Measurements from ENCODE around the gene MAGI2. TPM values are rescaled to one million over a fixed set of nuclear protein-coding genes. Genes with fewer than 3 reads are reported as not detected.

MAGI2 gene
- total RNA-seq, 1 experiment from 2014 or later = 0.25 TPM

DNA sequence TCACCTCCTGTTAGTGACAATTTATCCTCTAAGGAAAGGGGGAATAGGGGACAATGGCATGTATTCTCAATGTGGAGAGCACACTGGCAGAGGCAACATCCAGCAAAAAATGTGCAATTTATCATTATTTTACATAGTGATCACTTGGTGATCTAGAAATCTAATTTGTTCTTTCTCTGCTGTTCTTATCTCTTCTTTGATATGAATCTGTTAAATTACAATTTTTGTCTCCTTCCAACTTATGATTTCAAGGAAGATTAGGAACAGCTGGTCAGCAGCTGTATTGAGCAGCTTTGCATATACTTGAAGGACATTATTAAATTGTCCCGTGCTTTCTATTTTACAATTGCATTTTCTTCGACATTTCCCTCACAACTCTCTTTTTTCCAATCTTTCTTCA, 213.1 kb downstream of the MAGI2 start:
- TF ChIP-seq, protein P1, sequence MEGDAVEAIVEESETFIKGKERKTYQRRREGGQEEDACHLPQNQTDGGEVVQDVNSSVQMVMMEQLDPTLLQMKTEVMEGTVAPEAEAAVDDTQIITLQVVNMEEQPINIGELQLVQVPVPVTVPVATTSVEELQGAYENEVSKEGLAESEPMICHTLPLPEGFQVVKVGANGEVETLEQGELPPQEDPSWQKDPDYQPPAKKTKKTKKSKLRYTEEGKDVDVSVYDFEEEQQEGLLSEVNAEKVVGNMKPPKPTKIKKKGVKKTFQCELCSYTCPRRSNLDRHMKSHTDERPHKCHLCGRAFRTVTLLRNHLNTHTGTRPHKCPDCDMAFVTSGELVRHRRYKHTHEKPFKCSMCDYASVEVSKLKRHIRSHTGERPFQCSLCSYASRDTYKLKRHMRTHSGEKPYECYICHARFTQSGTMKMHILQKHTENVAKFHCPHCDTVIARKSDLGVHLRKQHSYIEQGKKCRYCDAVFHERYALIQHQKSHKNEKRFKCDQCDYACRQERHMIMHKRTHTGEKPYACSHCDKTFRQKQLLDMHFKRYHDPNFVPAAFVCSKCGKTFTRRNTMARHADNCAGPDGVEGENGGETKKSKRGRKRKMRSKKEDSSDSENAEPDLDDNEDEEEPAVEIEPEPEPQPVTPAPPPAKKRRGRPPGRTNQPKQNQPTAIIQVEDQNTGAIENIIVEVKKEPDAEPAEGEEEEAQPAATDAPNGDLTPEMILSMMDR (IDR thresholded peaks at IDR 0.05; ENCODE audit: insufficient read depth in 1 of 2, low read depth in 1 of 2, low read length in 1 of 2, severe bottlenecking in 1 of 2, unreplicated experiment in 1 of 2) = no peak
- H3K27me3 Mint-ChIP-seq (ENCODE audit: insufficient read depth, unreplicated experiment) = peaks cover 3% of the 10 kb centered on the region
- no peaks in the 10 kb centered on the region for H3K36me3 Mint-ChIP-seq (ENCODE audit: insufficient read depth, unreplicated experiment)
- intact Hi-C loops (cut with micrococcal nuclease; ENCODE audit: unreplicated experiment) = no loop called here
- no peaks in the 10 kb centered on the region for H3K9me3 ChIP-seq
- H3K4me1 Mint-ChIP-seq (ENCODE audit: low read depth, unreplicated experiment) = no peaks in the 10 kb centered on the region
- no peak overlapping the region for H3K4me3 Mint-ChIP-seq (ENCODE audit: unreplicated experiment)
- H3K36me3 ChIP-seq (ENCODE audit: control insufficient read depth, insufficient read depth, low read length) = no peaks in the 10 kb centered on the region
- H3K27ac Mint-ChIP-seq (ENCODE audit: unreplicated experiment) = no peak overlapping the region
- H3K27me3 ChIP-seq (replicated peaks; ENCODE audit: control insufficient read depth, insufficient read depth, low read length) = no peaks in the 10 kb centered on the region
- H3K4me3 ChIP-seq (ENCODE audit: low read depth, low read length) = no peak overlapping the region
- POLR2A ChIA-PET = no interaction called here
- DNase-seq = no peak
- no TSS peak for BruUV-seq (replicated peaks)
- H3K4me1 ChIP-seq = no peaks in the 10 kb centered on the region
- CTCF ChIA-PET = no interaction called here
- no peaks in the 10 kb centered on the region for H3K9me3 Mint-ChIP-seq (ENCODE audit: unreplicated experiment)

DNA sequence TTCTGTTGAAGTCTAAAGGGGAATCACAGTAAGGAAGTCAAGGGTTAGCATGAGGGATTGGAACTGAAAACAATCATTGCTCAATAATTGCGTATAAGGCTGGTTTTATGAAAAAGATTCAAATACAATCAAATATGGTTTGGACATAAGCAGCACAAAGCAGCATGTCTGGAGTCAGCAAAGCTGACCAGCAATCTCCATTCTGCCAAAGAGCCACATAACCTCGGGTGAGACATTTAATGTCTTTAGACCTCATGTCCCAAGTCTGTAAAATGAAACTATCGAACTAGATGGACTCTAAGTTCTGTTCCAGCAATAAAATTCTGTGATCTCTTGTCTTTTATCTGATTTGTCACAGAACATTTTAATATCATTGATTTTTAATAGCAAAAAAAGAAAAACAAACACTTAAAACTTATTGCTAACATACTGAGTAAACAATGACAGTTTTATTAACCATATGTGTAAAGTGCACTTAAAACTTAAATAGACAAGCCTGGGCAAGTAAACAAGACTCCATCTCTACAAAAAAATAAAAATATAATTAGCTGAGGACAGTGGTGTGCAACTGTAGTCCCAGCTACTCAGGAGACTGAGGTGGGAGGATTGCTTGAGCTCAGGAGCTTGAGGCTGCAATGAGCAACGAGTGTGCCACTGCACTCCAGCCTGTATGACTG, 217.0 kb downstream of the MAGI2 start:
- no peaks in the 10 kb centered on the region for H3K9me3 Mint-ChIP-seq (ENCODE audit: unreplicated experiment)
- no peak overlapping the region for H3K4me3 Mint-ChIP-seq (ENCODE audit: unreplicated experiment)
- no peaks in the 10 kb centered on the region for H3K27me3 ChIP-seq (replicated peaks; ENCODE audit: control insufficient read depth, insufficient read depth, low read length)
- intact Hi-C loops (cut with micrococcal nuclease; ENCODE audit: unreplicated experiment) = no loop called here
- TF ChIP-seq, protein P1 (IDR thresholded peaks at IDR 0.05; ENCODE audit: insufficient read depth in 1 of 2, low read depth in 1 of 2, low read length in 1 of 2, severe bottlenecking in 1 of 2, unreplicated experiment in 1 of 2) = no peak
- no peaks in the 10 kb centered on the region for H3K36me3 ChIP-seq (ENCODE audit: control insufficient read depth, insufficient read depth, low read length)
- peaks cover 3% of the 10 kb centered on the region for H3K27me3 Mint-ChIP-seq (ENCODE audit: insufficient read depth, unreplicated experiment)
- DNase-seq = no peak
- no peak overlapping the region for H3K27ac Mint-ChIP-seq (ENCODE audit: unreplicated experiment)
- ChIA-PET POLR2A (no interaction called here), CTCF (no interaction called here)
- no peaks in the 10 kb centered on the region for H3K4me1 Mint-ChIP-seq (ENCODE audit: low read depth, unreplicated experiment)
- no peak overlapping the region for H3K4me3 ChIP-seq (ENCODE audit: low read depth, low read length)
- BruUV-seq (replicated peaks) = no TSS peak
- H3K9me3 ChIP-seq = no peaks in the 10 kb centered on the region
- no peaks in the 10 kb centered on the region for H3K36me3 Mint-ChIP-seq (ENCODE audit: insufficient read depth, unreplicated experiment)
- no peaks in the 10 kb centered on the region for H3K4me1 ChIP-seq

DNA sequence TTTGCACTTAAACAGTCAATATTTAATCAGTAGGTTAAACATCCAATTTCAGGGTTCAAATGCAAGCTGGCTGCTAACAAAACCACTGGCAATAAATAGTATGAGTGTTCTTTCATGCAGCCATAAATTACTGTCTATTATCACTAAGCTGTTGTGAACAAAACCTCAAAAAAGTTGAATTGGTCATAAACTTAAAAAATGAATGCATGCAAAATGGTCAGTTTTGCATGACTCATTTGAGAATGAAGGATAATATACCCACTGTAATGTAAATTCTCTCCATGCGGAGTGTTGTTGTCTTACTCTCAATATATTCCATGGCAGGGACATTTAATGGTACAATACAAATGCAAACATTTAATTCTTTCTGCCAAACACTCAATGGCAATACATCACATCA, 226.4 kb downstream of the MAGI2 start:
- CTCF ChIA-PET = no interaction called here

More for the DNA sequence above, 226.4 kb downstream of the MAGI2 start:
- no peak overlapping the region for H3K27ac Mint-ChIP-seq (ENCODE audit: unreplicated experiment)
- no peaks in the 10 kb centered on the region for H3K27me3 Mint-ChIP-seq (ENCODE audit: insufficient read depth, unreplicated experiment)
- Histone ChIP-seq H3K9me3 (no peaks in the 10 kb centered on the region), H3K4me3 (ENCODE audit: low read depth, low read length) (no peak overlapping the region), H3K4me1 (no peaks in the 10 kb centered on the region), H3K36me3 (ENCODE audit: control insufficient read depth, insufficient read depth, low read length) (no peaks in the 10 kb centered on the region), H3K27me3 (replicated peaks; ENCODE audit: control insufficient read depth, insufficient read depth, low read length) (no peaks in the 10 kb centered on the region)
- TF ChIP-seq, protein P1 (IDR thresholded peaks at IDR 0.05; ENCODE audit: insufficient read depth in 1 of 2, low read depth in 1 of 2, low read length in 1 of 2, severe bottlenecking in 1 of 2, unreplicated experiment in 1 of 2) = no peak
- H3K4me1 Mint-ChIP-seq (ENCODE audit: low read depth, unreplicated experiment) = no peaks in the 10 kb centered on the region
- intact Hi-C loops (cut with micrococcal nuclease; ENCODE audit: unreplicated experiment) = no loop called here
- no peak overlapping the region for H3K4me3 Mint-ChIP-seq (ENCODE audit: unreplicated experiment)
- no peaks in the 10 kb centered on the region for H3K9me3 Mint-ChIP-seq (ENCODE audit: unreplicated experiment)
- DNase-seq = no peak
- POLR2A ChIA-PET = no interaction called here
- H3K36me3 Mint-ChIP-seq (ENCODE audit: insufficient read depth, unreplicated experiment) = no peaks in the 10 kb centered on the region
- no TSS peak for BruUV-seq (replicated peaks)
